ENCODE measurements around the gene EVL.

EVL gene

DNA sequence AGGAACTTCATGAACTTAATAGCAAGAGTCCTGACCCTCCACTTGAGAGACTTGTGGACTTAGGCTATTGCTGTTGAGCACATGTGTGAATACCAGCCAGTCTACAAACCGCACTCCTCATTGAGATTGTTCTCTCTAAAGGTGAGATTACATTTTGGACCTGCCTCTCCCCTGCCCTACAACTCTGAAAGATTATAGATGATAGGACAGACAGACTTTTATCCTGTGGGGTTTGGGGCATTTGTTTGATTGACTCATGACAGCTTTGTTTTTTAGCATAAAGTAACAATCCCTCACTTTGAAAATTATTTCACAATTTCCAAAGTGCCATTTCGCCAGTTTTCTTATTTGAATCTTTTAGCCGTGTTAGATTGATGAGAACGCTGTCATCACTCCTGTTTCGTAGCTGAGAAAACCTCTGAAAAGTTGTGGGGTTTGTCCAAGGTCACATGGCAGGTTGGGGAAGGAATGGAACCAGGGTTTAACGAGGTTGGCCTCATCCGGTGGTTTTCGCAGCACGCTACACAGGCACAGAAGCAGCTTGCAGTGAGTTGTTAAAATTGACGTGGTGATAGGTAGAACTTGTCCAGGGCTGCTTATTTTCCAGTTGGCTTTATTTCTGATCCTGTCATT is 836 bp downstream of the EVL start:
- DNase-seq (ENCODE audit: low read depth in 3 of 3) = peak in 2 of 3 experiments; percentile 47 to 64

DNA sequence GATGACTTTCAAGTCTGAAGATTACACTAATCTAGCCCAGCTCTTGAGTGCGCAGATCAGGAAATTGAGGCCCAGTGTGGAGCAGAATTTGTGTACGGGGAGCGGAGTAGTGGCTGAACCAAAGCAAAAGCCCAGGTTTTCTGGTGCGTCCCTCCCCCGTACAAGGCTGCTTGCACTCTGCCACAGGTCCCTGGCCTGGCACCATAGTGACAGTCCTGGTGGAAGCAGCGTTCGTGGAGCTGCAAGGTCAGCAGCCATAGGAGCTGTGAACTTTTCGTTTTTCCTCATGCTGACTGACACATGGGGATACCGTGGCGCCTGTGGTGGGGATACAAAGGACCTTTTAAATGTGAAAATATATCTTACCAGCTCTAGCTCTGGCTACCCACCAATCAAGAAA is 1.7 kb downstream of the EVL start:
- no peak for DNase-seq (ENCODE audit: low read depth in 3 of 3)

DNA sequence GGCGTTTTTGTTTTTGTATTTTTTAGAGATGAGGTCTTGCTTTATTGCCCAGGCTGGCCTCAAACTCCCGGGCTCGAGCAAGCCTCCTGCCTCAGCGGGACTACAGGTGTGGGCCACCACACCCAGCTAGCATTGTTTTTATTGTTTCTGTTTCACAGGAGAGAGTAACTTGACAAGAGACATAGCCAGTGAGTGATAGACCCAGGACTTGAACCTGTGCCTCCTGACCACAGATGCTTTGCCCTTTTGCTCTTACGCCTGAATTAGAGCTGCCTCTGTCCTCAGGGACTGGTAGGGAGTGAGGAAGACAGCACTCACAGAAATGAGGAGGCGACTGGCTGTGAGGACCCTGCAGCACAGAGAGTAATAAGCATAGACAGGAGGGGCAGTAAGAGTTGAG is 2.3 kb downstream of the EVL start:
- DNase-seq (ENCODE audit: low read depth in 3 of 3) = no peak

DNA sequence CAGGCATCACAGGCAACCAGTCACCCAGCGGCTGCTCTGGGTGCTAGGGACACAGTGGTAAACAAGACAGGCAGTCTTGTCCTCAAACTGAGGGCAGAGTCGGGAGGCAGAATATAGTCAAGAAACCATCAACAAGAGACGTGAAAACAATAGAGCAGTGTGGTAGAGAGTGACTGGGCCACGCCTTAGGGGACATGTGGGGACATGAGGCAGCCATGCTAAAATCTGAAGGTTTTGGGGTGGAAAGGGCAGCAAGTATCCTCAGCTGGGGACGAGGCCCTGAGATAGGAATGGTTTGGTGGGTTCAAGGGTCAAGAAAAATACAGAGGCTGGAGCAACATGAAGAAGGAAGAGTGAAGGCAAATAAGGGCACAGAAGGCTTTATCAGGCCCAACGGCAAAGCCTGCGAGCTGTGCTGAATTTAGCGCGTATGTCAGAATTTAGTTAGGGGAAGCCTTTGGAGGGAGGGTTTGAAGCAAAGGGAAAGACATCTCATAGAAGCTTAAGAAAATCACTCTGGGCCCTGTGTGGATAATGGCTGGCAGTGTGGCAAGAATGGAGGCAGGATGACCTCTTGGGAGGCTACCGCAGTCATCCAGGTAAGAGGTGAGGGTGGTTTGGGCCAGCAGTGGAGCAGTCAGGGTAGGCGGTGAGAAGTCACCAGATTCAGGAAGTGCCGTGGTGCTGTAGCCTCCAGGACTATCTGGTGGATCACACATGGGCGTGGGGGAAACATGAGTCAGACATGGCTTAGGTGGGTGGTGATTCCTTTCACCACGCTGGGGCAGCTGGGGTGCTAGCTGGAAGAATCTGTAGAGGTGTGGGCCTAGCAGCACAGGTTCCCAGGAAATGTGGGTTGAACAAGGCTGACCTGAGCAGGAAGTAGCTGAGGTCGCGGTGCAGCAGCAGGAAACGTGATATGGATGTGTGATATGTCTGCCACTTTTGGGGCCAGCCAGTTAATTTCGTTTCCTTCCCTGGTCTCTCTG is 3.0 kb downstream of the EVL start:
- DNase-seq (ENCODE audit: low read depth in 3 of 3) = peak in 2 of 3 experiments; percentile 81 to 87

DNA sequence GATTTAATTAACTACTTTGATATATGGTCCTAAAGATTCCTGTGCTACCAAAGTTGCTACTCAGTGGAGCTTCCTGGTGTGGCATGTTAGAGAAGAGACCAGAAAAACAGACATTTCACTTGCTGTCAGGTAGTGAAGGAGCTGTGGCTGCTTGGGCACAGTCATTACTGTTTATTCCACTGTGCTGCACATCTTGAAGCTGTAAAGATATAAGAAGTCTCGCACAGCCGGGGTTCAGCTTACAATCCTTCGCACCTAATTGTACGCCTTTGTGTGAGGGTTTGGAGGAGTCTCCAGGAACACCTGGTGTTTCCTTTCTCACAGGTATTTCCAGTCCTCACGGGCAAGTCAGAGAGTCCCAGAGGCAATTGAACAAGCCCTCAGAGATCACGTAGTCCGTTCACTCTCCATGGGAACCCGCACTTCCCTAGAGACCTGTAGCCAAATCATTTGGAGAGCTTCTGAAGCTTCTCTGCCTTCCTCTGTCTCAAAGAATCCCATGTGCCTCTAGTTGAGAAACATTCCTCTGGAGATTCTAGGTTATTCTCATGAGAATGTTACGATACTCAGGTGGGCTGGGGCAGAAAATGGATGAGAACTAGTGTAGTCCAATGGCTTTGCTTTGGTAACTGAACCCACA is 4.1 kb downstream of the EVL start:
- no peak for DNase-seq (ENCODE audit: low read depth in 3 of 3)

DNA sequence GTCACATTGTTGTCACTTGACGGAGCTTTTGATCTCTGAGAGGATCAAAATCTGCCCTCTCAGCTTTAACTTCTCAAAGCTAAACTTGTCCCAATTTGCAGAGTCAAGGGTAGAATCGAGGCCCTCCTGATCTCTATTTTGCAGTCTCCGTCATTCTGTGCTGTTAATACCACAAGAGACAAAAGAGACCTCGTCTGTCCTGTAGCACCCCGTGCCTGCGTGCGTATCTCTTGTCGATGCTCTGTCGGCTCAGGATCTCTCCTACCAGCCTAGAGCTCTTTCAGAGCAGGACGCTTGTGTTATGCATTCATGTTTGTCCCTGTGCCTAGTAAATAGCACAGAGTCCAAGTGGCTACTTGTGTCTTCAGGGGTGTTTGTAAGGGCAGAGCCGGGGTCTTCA is 5.1 kb downstream of the EVL start:
- DNase-seq (ENCODE audit: low read depth in 3 of 3) = no peak

DNA sequence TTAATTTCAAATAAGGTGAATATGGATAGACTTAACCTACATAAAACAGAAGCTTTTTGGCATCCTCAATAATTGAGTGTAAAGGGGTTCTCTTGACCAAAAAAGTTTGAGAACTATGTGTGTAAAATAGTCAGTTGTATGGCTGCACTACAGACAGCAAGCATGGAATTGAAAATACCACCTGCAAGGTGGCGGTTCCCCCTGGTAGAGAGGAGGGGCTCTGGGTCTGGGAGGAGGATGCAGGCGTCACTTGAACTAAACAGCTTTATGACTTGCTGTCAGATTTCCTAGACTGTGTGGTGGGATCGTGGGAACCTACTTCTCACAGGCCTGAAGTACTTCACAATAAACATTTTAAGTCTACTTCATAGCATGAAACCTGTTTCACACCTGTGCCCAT is 6.3 kb downstream of the EVL start:
- DNase-seq (ENCODE audit: low read depth in 3 of 3) = no peak

DNA sequence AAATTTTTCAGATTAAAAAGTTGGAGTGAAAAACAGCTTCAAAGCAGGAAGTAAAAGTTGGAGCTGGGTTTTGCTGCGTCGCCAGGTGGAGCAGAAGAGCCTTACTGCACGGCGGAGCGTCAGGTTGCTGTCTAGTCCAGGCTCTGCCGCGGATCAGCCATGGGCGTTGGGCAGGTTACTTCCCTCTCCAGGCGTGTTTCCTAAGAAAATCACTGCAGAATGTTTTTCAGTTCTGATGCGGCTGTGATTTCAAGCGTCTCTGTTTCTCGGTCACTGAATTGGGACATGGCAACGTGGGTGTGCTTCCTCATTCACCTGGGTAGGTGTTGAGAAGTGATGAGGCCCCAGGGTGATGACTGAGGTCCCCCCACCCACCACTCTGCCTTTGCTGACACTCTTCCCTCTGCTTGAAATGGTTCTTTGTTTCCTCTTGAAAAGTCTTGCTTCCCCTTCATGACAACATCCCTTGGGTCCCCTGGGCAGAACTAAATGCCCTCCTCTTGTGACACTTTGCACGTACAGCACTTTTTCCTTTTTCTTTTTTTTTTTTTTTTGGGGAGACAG is 7.6 kb downstream of the EVL start:
- DNase-seq (ENCODE audit: low read depth in 3 of 3) = peak in 1 of 3 experiments; percentile 44

DNA sequence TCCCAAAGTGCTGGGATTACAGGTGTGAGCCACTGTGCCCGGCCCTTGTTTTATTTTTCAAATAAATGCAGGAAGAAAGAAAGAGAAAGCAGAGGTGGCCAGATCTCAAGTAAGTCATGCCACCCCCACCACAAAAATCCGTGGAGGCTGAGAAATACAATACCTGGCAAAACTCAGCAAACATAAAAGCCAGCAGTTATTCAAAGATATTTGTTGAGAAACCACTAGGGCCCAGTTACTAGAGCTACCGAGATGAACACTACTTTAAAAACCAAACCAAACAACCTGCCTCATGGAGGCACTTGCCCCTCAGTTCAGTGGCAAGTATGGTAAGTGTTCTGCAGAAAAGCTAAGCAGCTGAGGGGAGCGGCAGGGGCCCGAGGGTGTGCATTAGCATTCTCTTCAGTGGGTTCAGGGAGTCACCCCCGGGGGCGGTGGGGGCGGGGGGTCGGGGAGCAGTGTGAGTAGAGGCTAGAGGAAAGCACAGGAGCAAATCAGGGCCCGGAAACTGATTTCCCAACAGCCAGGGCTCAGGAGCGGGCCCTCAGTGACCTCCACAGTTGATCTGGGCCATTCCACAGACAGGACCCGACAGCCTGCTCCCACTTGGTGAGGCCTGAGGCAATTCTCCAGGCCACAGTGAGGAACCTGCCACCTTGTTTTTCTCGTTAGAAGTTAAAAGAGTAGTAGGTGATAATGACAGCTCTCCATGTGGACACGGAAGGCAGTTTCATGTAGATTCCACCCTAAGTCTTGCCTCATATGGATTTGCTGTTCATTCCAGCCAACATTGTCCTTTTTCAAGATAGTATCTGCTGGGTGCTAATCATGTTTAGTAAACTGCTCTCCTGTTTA is 8.6 kb downstream of the EVL start:
- no peak for DNase-seq (ENCODE audit: low read depth in 3 of 3)

DNA sequence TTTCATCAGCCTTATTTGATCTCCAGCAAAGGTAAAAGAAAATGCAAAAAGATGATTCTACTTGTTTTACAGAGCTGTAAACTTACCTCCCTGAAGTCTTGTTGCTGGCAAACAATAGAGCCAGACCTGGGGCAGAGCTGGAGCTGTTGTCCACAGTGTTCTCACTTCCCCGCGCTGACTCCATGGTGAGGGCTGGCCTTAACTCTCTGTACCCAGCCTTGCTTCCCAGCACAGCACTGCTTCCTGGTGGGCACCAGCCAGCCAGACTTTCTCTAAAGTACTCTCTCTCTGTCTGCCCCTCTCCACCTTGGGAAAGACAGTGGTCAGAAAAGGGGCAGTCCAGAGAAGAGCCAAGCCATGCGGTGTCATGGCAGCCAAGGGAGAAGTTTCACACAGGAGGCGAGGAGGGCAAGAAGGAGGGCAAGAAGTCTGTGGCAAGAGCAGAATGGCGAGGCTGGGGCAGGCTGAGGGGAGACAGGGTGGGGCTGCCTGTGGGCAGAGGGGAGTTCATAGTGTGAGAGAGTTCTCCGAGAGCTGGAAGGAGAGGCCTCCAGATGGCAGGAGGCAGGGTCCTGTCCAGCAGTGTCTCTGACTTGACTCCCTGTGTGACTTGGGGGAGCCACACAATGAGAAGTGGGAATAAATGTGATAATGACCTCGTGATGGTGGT is 9.3 kb downstream of the EVL start:
- DNase-seq (ENCODE audit: low read depth in 3 of 3) = no peak

DNA sequence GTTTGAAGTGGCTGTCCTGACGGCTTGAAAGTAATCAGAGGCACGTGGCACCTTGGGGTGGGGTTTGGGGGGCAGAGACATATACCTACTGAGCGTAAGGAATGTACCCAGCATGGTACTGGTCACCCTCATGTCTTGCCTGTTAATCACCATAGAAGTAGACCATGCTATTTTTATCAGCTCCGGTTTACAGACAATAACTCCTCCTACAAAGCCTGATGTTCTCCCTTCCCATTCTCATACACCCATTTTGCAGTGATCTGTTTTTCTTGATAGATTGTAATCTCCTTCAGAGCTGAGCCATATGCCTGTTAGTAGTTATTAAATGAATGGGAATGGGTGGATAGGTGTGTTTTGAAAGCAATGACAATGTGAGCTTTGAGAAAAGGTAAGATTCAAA is 10.5 kb downstream of the EVL start:
- no peak for DNase-seq (ENCODE audit: low read depth in 3 of 3)

DNA sequence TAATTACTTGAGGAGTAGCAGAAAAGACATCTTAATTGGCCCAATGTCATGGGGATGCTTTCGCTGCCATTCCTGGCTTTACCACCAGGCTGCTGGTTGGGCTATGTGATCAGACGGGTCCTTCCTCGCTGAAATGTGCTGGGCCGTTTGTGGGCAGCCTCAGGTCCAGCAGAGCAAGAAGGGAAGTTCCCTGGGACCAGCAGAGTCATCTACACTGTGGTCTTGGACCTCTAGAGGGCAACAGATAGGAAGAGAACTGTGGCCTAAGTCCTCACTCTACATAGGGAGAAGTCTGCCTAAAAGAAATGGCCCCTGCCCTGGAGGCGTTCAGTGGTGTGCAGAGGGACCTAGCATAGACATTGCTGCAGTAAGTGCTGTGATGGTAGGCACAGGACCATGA is 10.9 kb downstream of the EVL start:
- DNase-seq (ENCODE audit: low read depth in 3 of 3) = no peak

DNA sequence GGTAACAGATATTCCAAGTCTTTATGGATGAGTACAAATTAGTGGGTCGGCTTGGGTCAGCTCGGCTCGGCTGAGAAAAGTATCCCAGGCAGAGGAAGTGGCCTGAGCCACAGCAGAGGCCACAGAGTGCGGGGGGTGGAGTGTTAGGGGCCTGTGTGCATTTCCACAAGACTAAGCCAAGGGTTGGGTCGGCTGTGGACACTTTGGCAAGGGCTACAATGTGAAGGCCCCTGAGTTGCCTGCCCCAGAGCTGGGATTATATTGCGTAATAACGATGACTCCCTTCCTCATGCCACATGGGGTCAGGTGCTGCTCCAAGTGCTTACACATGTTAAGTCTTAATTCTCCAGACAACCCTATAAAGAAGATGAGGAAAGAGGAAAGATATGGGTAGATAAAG is 11.4 kb downstream of the EVL start:
- DNase-seq (ENCODE audit: low read depth in 3 of 3) = no peak

DNA sequence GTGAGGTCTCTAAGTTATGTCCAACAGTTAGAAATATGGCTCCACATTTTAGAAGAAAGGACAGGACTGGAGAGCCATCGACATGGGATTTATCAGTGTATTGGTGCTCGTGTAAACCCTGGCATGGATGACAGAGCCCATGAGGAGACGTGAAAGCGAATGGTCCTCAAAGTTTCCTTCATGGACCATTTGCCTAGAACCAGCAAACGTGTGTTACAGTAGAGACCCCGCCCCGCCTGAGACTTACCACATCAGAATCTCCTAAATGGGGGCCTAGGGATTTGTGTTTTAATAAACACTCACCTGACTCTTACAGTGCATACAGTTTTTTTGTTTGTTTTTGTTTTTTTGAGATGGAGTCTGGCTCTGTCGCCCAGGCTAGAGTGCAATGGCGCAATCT is 12.2 kb downstream of the EVL start:
- no peak for DNase-seq (ENCODE audit: low read depth in 3 of 3)

DNA sequence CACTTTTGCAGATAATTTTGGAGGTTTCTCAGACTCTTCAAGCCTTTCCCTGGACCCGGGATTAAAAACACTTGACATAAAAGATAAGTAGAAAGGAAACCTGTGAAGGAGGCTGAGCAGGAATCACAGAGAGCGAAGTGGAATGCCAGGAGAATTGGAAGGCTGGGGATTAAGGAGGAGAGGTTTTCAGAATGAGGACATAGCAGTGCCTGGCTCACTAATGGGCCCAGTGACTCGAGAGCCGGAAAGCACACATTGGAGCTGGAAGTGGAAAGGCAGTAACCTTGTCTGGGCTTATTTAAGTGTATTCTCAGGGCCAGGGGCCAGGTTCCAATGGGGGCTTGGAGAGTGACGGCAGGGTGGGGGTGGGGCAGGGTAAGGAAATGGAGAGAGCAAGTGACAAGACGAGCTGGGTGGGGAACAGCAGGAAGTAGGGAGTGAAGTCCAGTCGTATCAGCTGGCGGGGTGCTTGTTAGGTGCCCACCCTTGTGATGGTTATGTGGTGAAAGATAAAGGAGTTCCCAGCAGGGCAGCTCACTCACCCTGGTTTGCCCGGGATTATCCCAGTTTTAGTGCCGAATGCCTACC is 13.1 kb downstream of the EVL start:
- DNase-seq (ENCODE audit: low read depth in 3 of 3) = no peak

DNA sequence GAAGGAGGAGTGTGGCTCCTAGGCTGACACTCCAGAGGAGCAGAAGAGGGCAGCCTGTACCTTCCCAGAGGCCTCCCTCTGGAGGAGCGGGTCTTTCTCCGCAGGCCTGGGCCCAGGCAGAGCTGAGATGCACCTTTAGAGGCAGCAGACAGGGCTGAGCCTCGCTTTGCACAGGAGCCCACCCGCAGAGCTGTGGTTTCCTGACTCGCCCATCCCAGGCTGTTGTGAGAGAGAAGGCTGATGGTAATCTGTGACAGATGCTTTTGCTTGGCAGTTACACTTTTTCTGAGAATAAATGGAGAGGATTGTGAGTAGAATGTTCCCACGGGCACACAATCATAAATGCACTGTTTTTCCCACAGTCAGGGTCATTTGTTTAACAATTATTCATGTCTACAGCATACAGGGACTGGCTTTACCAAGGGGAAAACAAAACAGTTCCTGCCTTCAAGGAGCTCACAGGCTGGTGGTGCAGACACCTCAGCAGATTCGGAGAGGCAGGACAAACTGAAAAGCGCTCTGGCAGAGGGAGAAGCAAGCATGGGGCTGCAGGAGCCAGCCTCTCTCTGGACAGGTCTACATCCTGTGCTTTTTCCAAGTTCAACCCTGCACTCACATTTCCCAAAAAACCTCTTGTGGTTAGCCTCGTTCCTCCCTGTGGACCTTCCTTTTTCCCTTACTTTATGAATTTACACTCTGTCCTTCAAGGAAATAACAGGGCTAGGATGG is 13.9 kb downstream of the EVL start:
- peak in 2 of 3 experiments; percentile 42 to 64 for DNase-seq (ENCODE audit: low read depth in 3 of 3)

DNA sequence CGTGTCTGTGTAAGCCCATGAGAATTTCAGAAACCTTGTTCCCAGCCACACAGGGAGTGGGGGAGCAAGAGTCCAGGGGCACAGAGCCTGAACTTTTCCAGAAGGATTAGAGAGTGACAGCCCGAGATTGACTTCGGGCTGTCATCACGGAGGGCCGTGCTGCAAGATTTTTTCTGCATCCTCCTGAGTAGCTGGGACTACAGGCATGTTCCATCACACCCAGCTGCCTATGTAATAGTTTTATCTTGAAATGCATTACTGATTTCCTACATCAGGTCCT is 14.4 kb downstream of the EVL start:
- no peak for DNase-seq (ENCODE audit: low read depth in 3 of 3)

DNA sequence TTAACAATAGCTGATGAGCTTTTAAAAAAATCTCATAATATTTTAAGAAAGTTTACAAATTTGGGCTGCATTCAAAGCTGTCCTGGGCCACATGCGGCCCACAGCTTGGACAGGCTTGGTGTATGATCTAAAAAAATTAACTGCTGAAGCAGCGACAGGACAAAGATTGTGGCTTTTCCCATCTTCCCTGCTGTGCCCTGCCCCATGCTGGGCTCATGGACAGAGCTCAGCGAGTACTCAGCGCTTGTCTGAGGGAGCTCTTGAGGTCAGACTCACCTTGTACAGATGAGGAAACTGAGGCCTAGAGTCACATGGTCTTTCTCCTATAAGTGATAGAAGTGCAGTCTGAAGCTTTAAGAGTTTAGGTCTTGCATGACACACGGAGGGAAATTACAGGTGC is 15.0 kb downstream of the EVL start:
- no peak for DNase-seq (ENCODE audit: low read depth in 3 of 3)

DNA sequence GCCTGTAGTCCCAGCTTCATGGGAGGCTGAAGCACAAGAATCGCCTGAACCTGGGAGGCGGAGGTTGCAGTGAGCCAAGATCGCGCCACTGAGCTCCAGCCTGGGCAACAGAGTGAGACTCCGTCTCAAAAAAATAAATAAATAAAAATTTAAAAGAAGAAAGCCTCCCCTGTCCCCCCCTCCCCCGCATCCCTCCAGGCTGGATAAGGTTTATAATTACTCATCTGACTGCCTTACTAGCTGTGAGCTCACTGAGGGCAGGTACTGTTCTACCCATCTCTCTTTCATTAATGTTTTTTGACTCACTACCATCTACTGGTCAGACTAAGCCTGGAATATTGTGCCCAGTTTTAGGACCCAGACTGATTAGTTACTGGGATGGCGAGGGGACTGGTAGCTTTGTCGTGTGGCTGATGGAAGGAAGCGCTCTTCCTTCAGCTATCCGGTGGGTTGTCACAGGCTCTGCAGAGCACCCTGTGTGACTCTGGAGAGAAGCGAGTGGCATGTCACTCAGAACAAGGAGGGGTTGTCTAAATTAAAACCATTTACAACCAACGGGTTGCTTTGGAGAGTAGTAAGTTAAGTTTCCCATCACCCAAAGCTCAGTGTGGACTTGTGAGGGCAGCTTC is 16.9 kb downstream of the EVL start:
- DNase-seq (ENCODE audit: low read depth in 3 of 3) = no peak

DNA sequence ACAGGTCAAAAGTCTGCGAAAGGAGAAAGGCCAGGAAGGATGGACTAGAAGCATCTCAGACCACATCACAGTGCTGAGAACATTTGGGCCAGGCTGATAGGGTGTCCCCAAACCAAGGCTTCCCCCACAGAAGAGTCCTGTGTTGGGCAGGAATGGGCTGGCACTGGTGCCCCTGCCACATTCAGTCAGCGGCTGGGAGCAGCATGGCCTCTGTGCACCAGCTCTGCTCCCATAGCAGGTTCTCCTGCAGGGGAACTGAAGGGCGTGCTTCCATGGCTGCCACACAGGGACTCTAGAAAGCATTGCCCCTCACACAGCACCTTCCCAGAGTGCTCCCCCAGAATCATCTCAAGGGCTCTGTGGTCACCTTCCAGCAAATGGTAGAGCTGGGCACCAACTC is 17.5 kb downstream of the EVL start:
- no peak for DNase-seq (ENCODE audit: low read depth in 3 of 3)

Data from stimulated activated CD4-positive, alpha-beta T cell treated with anti-CD3 and anti-CD28 coated beads, TNF-alpha, amount 100 ng/mL, for 4 hours (primary cell).